ENCODE data around the gene LRRC8B.

- TF ChIP-seq EZH2phosphoT487 (IDR thresholded peaks at IDR 0.05; ENCODE audit: insufficient read depth, low read depth) (no peak), EZH2 (IDR thresholded peaks at IDR 0.05; ENCODE audit: insufficient read depth, poor library complexity, severe bottlenecking) (no peak)
Observed at GRCh38 chr1:89605692-89606091, 81.1 kb downstream of the LRRC8B start.

Data from GM23248 (cell line).